Tibial artery (tissue), 4 donors: Measurements from ENCODE around the gene TLX2.

Experiments used
- DNase-seq, 2 donors: peaks; one replicate each; pipeline ENCODE4 v3.0.0-alpha.2; 2019
- H3K27ac ChIP-seq, 2 donors: fragments of 200-600 bp; sonication (generic) in 1 of 2; 1 replicate in 1 of 2; 2 replicates in 1 of 2; pipeline ENCODE4 v1.5.1; 2018 to 2019; ENCODE audit warnings: mild to moderate bottlenecking in 1 of 2
- H3K27me3 ChIP-seq, 2 donors: fragments of 200-600 bp; sonication (generic) in 1 of 2; one replicate each; pipeline versions ENCODE4 v1.5.1 to v1.6.0; 2016 to 2019
- H3K36me3 ChIP-seq, 3 donors: fragments of 200-600 bp; sonication (generic) in 2 of 3; one replicate each; pipeline ENCODE4 v1.5.1; 2016 to 2019; ENCODE audit warnings: mild to moderate bottlenecking in 2 of 3
- H3K4me1 ChIP-seq, 4 donors: fragments of 200-600 bp; sonication (generic) in 2 of 4; 1 replicate in 3 of 4; 2 replicates in 1 of 4; pipeline ENCODE4 v1.5.1; 2016 to 2019
- H3K4me3 ChIP-seq, 2 donors: fragments of 200-600 bp; sonication (generic) in 1 of 2; 1 replicate in 1 of 2; 2 replicates in 1 of 2; pipeline ENCODE4 v1.5.1; 2018 to 2019; ENCODE audit warnings: mild to moderate bottlenecking in 2 of 2
- H3K9me3 ChIP-seq, 3 donors: fragments of 200-600 bp; sonication (generic) in 1 of 3; one replicate each; pipeline ENCODE4 v1.5.1; 2016 to 2019
- CTCF ChIP-seq, 2 experiments: fragments of 200-600 bp in 1 of 2; fragments of 450-650 bp in 1 of 2; IDR thresholded peaks; one replicate each; pipeline ENCODE4 v1.5.1; 2017 to 2019; ENCODE audit warnings: antibody characterized with exemption in 2 of 2, mild to moderate bottlenecking in 1 of 2, moderate library complexity in 1 of 2
- intact Hi-C: fragments of 100-400 bp; cut with DNase I; formaldehyde crosslinking; loops from one replicate; pipeline ENCODE4 v1.15.0; 2023; ENCODE audit warnings: low total_unique reads

Gene TLX2

GRCh38 chr2:74524955-74525716 is 10.9 kb downstream of the TLX2 start:
- H3K9me3 ChIP-seq, result no peaks in the 10 kb centered on the region
- no peak for DNase-seq
- intact Hi-C loops, result loop anchor here (5.0 kb wide), 2 partner anchors 43 to 62 kb away; partner anchors contain the start of genes CCDC142 and TTC31
- H3K4me1 ChIP-seq, result peaks cover 0 to 14% (median 12%) of the 10 kb centered on the region in 4 donors
- H3K27me3 ChIP-seq, result peaks cover 0 to 11% of the 10 kb centered on the region in 2 donors
- no peak overlapping the region for H3K27ac ChIP-seq
- peaks cover 21 to 32% (median 21%) of the 10 kb centered on the region in 3 donors for H3K36me3 ChIP-seq
- no peak for TF ChIP-seq CTCF (IDR thresholded peaks at IDR 0.05)
- H3K4me3 ChIP-seq, result no peak overlapping the region

GRCh38 chr2:74525717-74526648 is 11.7 kb downstream of the TLX2 start, which contains the start of gene DQX1:
TSS of gene DQX1 (minus strand) at chr2:74526231. CDS start at chr2:74525729, 502 bp downstream.
- H3K9me3 ChIP-seq, result no peaks in the 10 kb centered on the region
- peaks cover 0 to 21% (median 16%) of the 10 kb centered on the region in 4 donors for H3K4me1 ChIP-seq
- no peak within 1 kb of the TSS for H3K27ac ChIP-seq
- H3K27me3 ChIP-seq, result peaks cover 0 to 4% of the 10 kb centered on the region in 2 donors
- H3K4me3 ChIP-seq, result no peak within 1 kb of the TSS
- H3K36me3 ChIP-seq, result peaks cover 21 to 32% (median 21%) of the 10 kb centered on the region in 3 donors
- no peak for DNase-seq
- TF ChIP-seq CTCF (IDR thresholded peaks at IDR 0.05), result no peak
- intact Hi-C loops, result loop anchor here (5.0 kb wide), 2 partner anchors 44 to 61 kb away; partner anchors contain the start of genes CCDC142 and TTC31

GRCh38 chr2:74526649-74527230 is 12.5 kb downstream of the TLX2 start:
- H3K9me3 ChIP-seq, result no peaks in the 10 kb centered on the region
- peaks cover 21 to 32% (median 21%) of the 10 kb centered on the region in 3 donors for H3K36me3 ChIP-seq
- intact Hi-C loops, result loop anchor here (5.0 kb wide), 2 partner anchors 44 to 61 kb away; partner anchors contain the start of genes CCDC142 and TTC31
- peaks cover 0 to 27% (median 24%) of the 10 kb centered on the region in 4 donors for H3K4me1 ChIP-seq
- no peak for DNase-seq
- H3K4me3 ChIP-seq, result no peak overlapping the region
- no peak for TF ChIP-seq CTCF (IDR thresholded peaks at IDR 0.05)
- H3K27ac ChIP-seq, result no peak overlapping the region
- H3K27me3 ChIP-seq, result no peaks in the 10 kb centered on the region

GRCh38 chr2:74527741-74528140 is 13.5 kb downstream of the TLX2 start:
- peaks cover 21 to 40% (median 25%) of the 10 kb centered on the region in 3 donors for H3K36me3 ChIP-seq
- intact Hi-C loops, result loop anchor here (5.0 kb wide), 2 partner anchors 45 to 60 kb away; partner anchors contain the start of genes CCDC142 and TTC31
- no peak overlapping the region for H3K4me3 ChIP-seq

More at GRCh38 chr2:74527741-74528140, 13.5 kb downstream of the TLX2 start:
- Histone ChIP-seq H3K27ac (no peak overlapping the region), H3K9me3 (no peaks in the 10 kb centered on the region), H3K27me3 (no peaks in the 10 kb centered on the region), H3K4me1 (peaks cover 0 to 28% (median 25%) of the 10 kb centered on the region in 4 donors)
- TF ChIP-seq CTCF (IDR thresholded peaks at IDR 0.05), result no peak
- DNase-seq, result no peak
